Activated gamma-delta T cell (primary cell): ENCODE results near the gene PRDM12.
"Not testable (repeated sequence)": the region's sequence is repeated elsewhere in the genome, so short reads cannot be mapped to it uniquely, and the experiment has no call there.

Source experiments
- DNase-seq: peaks from one replicate; lab custom pipeline; 2025; lab: John Stamatoyannopoulos, UW

PRDM12 gene

DNA sequence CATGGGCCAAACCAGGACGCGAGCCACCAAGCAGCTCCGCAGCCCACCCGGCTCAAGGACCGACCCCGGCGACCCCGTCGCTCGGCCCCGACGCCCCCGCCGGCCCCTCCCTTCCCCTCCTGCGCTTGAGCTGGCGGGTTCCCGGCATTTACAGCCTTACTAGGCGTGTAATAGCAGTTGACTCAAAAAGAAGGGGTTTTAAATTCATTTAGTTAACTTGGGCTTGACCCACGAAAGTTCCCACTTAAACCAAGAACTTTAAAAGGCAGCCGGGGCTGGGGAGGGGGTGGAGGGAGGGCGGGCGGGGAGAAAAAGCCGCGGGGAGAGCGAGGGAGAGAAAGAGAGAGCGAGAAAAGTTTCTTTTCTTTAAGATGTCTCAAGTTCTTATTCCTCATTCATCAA, 636 bp downstream of the PRDM12 start:
- DNase-seq, result no peak

DNA sequence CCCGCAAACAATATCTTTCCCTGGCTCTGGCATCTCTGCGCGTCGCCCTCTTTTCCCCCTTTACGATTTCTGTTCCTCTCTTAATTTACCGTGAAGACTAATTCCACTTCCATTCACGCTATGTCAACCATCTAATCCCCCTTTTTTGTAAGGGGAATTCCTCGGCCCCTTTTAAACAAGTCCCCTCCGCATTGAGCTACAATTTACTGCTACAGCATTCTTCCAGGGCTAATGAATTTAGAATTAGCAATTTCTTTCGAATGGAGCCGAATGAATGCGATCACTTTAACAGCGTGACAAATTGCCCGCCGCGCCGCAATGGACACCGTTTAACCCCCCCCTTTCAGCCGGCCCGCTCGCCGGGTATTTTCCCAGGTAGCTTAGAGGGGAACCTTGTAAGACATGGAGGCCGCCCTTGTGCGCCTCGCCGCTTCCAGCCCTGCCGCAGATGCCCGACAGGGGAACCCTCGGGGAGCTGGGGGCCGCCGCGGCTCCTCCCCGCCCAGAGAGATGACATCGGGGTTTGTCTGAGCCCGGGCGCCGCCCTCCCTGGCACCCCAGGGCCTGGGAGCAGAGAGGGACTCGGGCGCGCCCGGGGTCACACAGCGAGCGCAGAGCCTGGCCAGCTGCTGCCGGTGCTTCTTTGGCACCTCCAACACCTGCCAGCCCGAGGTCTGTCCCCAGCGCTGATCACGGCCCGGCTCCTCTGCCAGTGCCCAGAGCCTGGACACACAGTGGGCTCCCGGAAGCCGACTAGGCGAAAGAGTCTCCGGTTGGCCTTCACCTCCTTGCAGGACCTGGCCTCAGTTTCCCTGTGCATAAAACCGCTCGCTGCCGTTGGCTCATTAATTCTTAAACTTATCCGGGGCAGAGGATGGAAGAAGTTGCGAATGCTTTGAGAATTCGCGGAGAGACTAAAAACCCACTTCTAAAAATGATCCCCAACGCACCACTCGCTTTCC, 1.3 kb downstream of the PRDM12 start:
- DNase-seq, result no peak

DNA sequence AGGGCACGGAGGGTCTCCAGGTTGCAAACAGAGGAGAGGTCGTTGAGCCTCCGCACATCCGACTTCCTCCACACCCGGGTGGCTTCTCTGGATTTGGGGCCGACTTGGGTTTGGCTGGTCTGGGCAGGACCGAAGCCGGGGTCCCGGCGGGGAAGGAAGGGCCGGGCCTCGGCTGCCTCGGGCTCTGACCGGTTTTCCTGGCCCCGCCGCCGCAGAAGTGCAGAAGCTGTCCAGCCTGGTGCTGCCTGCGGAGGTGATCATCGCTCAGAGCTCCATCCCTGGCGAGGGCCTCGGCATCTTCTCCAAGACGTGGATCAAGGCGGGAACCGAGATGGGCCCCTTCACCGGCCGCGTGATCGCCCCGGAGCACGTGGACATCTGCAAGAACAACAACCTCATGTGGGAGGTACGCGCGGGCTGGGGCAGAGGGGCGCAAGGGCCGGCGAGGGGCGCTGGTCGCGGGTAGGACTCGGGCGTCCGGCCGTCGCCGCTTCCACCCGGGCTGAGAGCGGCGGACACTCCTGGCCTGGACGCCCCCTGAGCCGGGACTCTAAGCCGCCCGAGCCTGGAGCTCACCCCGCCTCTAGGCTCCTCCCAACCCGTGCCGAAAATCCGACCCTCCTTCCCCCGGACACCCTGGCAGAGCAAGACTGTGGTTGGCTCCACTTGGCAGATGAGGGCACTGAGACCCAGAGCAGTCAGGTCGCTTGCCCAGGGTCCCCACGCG, 2.2 kb downstream of the PRDM12 start:
- DNase-seq, result no peak

DNA sequence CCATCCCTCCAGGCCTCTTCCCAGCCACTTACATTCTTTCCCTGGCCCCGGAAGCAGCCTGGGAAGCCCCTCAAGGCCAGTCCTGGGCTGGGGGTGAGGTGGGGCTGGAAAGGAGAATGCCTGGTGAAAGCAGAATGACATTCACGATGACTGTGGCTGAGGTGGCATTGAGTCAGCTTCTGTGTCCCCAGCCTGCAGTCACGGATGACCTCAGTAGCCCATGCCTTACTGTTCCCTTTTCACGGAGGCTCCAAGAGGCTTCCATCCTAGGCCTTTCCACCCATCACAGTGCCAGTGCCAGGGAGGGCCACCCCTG, 2.7 kb downstream of the PRDM12 start:
- no peak for DNase-seq

DNA sequence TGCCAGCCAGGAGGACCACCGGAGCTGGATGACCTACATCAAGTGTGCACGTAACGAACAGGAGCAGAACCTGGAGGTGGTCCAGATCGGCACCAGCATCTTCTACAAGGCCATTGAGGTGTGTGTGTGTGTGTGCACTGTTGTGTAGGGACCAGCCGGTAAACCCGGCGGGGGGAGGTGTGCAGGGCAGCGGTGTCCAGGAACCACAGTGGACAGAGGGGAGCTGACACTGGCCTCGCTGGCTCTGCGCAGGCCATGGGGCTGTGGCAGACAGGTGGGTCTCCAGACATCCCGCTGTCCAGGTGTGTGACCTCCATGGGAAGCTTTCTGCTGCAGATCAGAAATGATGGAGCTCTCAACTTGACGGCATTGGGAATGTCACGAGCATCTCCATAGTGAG, 3.8 kb downstream of the PRDM12 start:
- no peak for DNase-seq

DNA sequence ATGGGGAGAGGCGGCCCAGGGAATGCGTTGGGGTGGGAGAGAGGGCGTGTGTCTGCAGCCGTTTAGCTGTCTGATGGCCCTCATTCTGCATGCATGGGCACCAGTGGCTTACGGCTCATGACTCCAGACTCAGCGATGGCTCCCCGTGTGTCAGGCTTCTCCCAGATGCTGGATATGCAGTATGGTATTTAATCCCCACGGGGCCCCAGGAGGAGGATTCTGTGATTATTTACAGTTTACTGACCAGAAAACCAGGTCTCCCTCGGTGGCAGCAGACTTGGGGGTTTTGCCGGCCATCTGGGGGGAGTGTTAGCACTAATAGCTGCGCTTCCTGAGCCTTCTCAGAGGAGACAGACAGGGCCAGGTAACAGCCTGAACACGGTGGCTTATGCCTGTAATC, 4.3 kb downstream of the PRDM12 start:
- no peak for DNase-seq

DNA sequence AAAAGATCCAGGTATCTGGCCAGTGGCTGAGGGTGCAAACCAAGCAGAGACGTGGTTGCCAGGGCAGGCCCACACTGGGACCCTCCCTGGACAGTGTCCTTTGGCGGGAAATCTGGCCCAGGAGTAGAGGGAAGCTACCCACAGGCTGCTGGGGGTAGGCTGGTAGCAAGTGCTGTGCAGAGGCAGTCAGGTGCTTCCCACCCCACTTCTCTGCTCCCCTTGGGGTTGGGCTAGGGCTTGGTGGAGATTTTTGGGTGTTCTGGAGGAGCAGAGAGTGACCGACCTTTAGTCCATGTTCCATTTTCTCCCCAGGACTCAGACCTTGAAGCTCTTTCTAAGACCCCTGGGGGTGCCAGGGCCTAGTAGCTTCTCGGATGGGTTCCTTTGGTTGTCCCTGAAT, 5.6 kb downstream of the PRDM12 start:
- no peak for DNase-seq

DNA sequence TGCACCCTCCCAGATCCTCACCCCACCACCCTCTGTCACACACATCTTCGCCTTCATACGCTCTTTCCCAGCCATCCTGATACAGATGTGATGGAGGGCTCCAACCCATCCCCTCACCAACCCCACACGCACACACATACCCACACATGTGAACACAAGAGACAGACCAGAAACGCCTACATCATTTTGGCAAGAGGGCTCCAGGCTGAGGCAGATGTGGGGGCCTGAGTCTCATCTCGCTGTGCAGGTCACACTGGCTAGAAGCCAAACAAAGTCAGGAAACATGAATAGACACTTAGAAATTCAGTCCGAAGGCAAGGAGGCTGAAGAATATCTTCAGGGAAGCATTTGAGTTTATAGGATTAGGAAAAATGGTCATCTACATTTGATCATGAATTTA, 6.2 kb downstream of the PRDM12 start:
- DNase-seq, result no peak

DNA sequence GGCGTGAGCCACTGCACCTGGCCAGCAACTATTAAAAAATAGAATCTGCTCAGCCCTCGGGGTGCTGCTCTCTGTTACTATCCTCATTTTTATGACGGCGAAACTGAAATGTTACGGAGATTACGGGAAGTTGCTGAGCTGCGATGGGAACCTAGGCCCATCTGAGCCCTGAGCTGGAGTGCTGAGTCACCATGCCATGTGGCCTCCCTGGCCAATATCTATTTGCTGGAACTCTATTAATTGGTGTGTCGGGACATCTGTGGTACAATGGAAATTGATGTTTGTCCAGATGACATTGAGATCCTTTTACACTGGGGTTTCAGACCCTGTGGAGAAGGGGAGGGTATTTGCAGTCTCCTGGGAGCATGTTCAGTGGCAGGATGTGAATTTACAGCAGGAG, 8.1 kb downstream of the PRDM12 start:
- no peak for DNase-seq

DNA sequence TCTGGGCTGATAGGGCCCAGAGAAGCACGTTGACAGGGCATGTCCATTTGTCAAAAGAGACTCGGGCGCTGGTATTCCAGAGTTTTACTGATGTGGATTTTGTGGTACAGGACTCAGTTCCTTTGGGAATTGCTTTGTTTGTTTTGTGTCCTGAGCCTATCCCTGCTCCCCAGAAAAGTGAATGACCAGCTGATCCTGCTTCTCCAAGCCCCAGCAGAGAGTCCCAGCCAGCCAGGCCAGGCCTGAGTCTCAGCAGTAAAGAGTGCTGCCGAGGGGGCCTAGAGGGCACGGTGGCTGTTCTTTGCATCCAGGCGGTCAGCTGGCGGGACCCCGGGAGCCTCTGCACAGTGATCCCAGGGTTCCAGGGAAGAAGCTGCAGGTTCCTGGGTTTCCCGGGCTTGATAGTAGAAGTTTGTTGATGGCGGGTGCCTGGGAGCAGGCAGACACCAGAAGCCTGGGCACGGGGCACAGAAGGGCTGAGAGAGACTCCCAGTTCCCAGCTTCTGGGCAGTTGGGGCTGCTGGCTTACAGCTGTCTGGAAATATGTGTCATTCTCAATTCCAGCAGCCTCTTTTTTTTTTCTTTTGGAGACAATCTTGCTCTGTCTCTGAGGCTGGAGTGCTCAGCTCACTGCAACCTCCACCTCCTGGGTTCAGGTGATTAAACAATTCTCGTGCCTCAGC, 8.7 kb downstream of the PRDM12 start:
- DNase-seq, result no peak

DNA sequence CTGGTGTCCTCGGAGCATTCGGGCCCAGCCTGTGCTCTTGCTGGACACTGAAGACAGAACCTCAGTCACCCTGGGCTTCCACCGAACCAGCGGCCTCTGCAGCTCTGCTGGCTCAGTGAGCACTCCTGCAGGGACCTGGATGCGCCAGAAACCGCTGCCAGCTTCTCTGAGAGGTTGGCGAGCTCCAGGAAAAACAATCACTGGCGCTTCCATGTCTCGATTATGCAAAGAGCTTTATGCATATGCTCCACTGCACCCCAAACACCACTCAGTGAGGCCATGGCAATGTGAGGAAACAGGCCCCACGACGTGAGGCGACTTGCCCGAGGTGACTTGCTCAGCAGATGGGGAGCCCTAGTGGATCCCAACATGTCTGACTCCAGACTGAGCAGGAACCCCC, 11.0 kb downstream of the PRDM12 start:
- no peak for DNase-seq

- DNase-seq, result no peak
Measured at GRCh38 chr9:130677252-130677651, 12.9 kb downstream of the PRDM12 start.

DNA sequence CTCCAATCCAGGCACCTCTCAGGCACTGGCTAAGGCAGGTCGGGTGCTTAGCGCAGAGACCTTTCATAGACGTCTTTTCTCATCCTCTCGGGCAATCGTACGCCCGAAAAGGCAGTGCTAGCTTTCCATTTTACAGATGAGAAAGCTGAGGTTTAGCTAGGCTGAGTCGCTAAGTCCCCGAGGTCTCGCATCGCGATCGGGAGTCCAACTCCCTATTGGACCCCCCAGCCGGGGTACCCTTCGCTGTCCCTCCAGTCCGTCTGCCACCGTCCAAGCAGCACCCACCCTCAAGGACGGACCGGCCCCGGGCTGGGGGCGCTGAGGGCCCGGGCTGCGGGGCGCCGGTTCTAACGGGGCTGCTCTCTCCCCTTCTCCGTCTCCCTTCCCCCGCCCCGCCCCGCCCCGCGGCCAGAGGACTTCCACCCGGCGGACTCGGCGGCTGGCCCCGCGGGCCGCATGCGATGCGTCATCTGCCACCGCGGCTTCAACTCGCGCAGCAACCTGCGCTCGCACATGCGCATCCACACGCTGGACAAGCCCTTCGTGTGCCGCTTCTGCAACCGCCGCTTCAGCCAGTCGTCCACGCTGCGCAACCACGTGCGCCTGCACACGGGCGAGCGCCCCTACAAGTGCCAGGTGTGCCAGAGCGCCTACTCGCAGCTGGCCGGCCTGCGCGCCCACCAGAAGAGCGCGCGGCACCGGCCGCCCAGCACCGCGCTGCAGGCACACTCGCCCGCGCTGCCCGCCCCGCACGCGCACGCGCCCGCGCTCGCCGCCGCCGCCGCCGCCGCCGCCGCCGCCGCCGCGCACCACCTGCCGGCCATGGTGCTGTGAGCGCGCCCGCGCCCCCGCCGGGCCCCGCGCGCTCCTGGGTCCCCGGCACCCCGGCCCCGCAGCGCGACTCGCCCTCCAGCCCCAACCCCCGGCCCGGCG, 16.7 kb downstream of the PRDM12 start:
- peak; percentile 49 for DNase-seq

- no peak for DNase-seq
Measured at GRCh38 chr9:130681769-130682420, 17.5 kb downstream of the PRDM12 start.

DNA sequence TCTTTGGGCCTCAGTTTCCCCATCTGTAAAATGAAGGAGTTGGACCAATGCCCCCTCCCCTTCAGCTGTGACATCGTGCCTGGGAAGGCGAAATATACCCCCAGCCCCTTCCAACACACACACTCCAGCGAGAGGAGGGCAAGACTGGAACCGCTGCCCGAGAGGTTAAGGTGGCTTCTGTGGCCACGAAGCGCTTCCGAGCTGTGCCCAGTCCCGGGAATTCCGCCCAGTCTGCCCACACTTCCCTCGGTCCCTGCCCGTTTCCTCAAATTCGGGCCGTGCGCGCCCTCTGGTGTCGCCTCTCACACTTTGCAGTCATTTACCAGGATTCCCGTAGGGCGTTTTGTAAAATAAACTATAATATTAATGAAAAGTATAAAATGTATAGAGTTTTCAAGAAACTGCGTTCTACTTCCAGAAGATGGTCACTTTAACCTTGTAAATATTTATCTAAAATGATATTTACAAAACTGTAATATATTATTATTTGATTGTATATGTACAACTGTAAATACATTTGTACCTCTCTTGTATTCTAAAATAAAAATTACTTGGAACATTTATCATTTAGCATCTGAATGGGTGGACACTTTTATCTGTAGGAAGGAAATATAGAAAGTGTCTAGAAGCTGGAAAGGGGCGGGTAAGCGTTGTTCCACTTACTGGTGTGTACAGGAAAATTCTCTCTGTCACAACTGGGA, 18.2 kb downstream of the PRDM12 start:
- no peak for DNase-seq

DNA sequence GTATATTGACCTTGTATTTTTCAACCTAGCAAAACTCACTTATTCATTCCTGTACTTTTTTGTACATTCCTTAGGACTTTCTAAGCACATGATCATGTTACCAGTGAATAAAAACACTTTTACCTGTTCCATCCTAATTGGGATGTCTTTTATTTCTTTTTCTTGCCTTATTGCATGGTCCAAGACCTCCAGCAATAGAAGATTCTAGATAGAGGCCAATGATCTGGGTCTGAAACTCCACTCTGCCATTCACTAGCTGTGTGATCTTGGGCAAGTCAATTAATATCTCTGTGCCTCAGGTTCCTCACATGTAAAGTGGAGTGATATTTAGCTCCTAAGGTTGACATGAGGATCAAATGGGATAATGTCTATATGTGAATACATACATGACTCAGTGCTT, 20.7 kb downstream of the PRDM12 start:
- DNase-seq, result no peak

- not testable (repeated sequence) for DNase-seq
Measured at GRCh38 chr9:130685945-130686344, 21.6 kb downstream of the PRDM12 start.

DNA sequence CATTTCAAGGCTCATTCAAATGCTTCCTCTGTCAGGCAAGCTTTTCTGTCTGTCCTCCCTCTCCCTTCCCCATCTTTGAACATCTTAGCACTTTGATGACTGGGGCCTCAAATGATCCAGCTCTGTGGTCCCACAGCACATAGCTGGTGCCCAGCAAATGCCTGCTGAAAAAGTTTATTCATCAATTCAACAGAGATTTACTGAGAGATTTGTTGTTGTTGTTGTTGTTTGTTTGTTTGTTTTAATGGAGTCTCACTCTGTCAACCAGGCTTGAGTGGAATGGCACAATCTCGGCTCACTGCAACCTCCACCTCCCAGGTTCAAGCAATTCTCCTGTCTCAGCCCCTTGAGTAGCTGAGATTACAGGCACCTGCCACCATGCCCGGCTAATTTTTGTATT, 23.2 kb downstream of the PRDM12 start:
- no peak for DNase-seq

DNA sequence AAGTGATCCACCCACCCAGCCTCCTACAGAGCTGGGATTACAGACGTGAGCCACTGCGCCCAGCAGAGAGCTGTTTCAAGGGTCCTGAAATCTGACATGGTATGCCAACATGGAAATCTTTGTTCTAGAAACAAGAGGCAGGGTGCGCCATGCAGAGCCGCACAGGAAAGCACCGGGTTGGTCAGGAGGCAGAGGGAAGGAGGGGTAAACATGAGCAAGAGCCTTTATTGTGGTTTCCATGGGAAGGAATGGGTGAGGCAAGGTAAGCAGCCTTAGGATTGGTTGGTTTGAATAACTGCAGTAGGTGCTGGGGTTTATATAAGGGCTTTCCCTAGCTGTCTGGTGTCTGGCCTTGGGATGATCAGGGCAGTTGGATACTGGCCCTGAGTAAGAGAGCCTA, 23.7 kb downstream of the PRDM12 start:
- no peak for DNase-seq

- no peak for DNase-seq
Measured at GRCh38 chr9:130689572-130689936, 25.2 kb downstream of the PRDM12 start.
